Liver (tissue), 9 donors: Measurements from ENCODE around the gene SMOC2. TPM values are rescaled to one million over a fixed set of nuclear protein-coding genes. Genes with fewer than 3 reads are reported as not detected.
"Not testable (repeated sequence)": the region's sequence is repeated elsewhere in the genome, so short reads cannot be mapped to it uniquely, and the experiment has no call there.

ENCODE experiments used
- DNase-seq: peaks from one replicate; pipeline ENCODE4 v3.0.0-alpha.2; 2017; ENCODE audit warnings: low spot score
- H3K27ac ChIP-seq, 2 donors: one replicate each; pipeline ENCODE4 v1.7.0; 2013; ENCODE audit warnings: inconsistent platforms in 2 of 2, low read length in 2 of 2, control low read depth in 1 of 2, low read depth in 1 of 2, mild to moderate bottlenecking in 1 of 2
- H3K27me3 ChIP-seq, 4 donors: one replicate each; pipeline versions ENCODE4 v1.6.1 to v1.7.0; 2013; ENCODE audit warnings: low read length in 3 of 4, inconsistent platforms in 1 of 4, mild to moderate bottlenecking in 1 of 4, moderate library complexity in 1 of 4; ENCODE audit not compliant: control insufficient read depth in 4 of 4, insufficient read depth in 4 of 4
- H3K36me3 ChIP-seq, 4 donors: one replicate each; pipeline versions ENCODE4 v1.6.1 to v1.7.0; 2013; ENCODE audit warnings: low read length in 3 of 4, mild to moderate bottlenecking in 3 of 4, low read depth in 1 of 4, moderate library complexity in 1 of 4; ENCODE audit not compliant: control insufficient read depth in 4 of 4, insufficient read depth in 3 of 4
- H3K4me1 ChIP-seq, 4 donors: one replicate each; pipeline versions ENCODE4 v1.6.1 to v1.7.0; 2013; ENCODE audit warnings: low read length in 3 of 4, mild to moderate bottlenecking in 3 of 4, moderate library complexity in 1 of 4; ENCODE audit not compliant: control insufficient read depth in 4 of 4, insufficient read depth in 4 of 4
- H3K4me3 ChIP-seq, 3 donors: one replicate each; pipeline versions ENCODE4 v1.6.1 to v1.7.0; 2013; ENCODE audit warnings: low read length in 3 of 3, control low read depth in 1 of 3, low read depth in 1 of 3, mild to moderate bottlenecking in 1 of 3
- H3K9ac ChIP-seq, 2 donors: one replicate each; pipeline ENCODE4 v1.7.0; 2013; ENCODE audit warnings: low read length in 2 of 2, mild to moderate bottlenecking in 2 of 2, moderate library complexity in 2 of 2, control low read depth in 1 of 2, low read depth in 1 of 2
- H3K9me3 ChIP-seq, 4 donors: one replicate each; pipeline versions ENCODE4 v1.6.1 to v1.7.0; 2013; ENCODE audit warnings: low read length in 3 of 4; ENCODE audit not compliant: control insufficient read depth in 4 of 4
- EGR1 ChIP-seq, 2 donors: IDR thresholded peaks; 2 replicates each; pipeline ENCODE4 v1.6.1; 2016 to 2018; ENCODE audit warnings: antibody characterized with exemption in 2 of 2, low read depth in 2 of 2
- FOXA1 ChIP-seq: IDR thresholded peaks from 2 replicates; pipeline ENCODE4 v1.6.1; 2016; ENCODE audit warnings: antibody characterized with exemption
- GABPA ChIP-seq, 2 donors: IDR thresholded peaks in 1 of 2; conservative IDR thresholded peaks in 1 of 2; 2 replicates each; pipeline ENCODE4 v1.6.1; 2016; ENCODE audit warnings: antibody characterized with exemption in 2 of 2, mild to moderate bottlenecking in 1 of 2, moderate library complexity in 1 of 2
- HNF4A ChIP-seq, 2 donors: conservative IDR thresholded peaks; 2 replicates each; pipeline ENCODE4 v1.6.1; 2016; ENCODE audit warnings: antibody characterized with exemption in 2 of 2, mild to moderate bottlenecking in 2 of 2
- JUND ChIP-seq, 2 donors: IDR thresholded peaks; 2 replicates each; pipeline ENCODE4 v1.6.1; 2016; ENCODE audit warnings: antibody characterized with exemption in 2 of 2
- NR2F2 ChIP-seq: IDR thresholded peaks from 2 replicates; pipeline ENCODE4 v1.6.1; 2016; ENCODE audit warnings: antibody characterized with exemption
- RAD21 ChIP-seq, 2 donors: IDR thresholded peaks; 2 replicates each; pipeline ENCODE4 v1.6.1; 2016; ENCODE audit warnings: antibody characterized with exemption in 2 of 2, mild to moderate bottlenecking in 2 of 2
- SP1 ChIP-seq: IDR thresholded peaks from 2 replicates; pipeline ENCODE4 v1.6.1; 2018; ENCODE audit warnings: antibody characterized with exemption, mild to moderate bottlenecking
- YY1 ChIP-seq: IDR thresholded peaks from 2 replicates; pipeline ENCODE4 v1.6.1; 2016; ENCODE audit warnings: antibody characterized with exemption, mild to moderate bottlenecking
- WGBS: extraction: QIAGEN DNeasy Blood & Tissue Kit; methylation state at CpG from one replicate; pipeline ENCODE4 v1.1.7; 2013; 5-methylcytosine and 5-hydroxymethylcytosine counted together
- polyA plus RNA-seq, 2 donors: library from polyadenylated mRNA; stranded (reverse) in 1 of 2; unstranded in 1 of 2; fragments of 200-250 nt in 1 of 2; fragments of >200 nt in 1 of 2; fragmentation: Nextera tagmentation in 1 of 2; extraction: Ambion mirVana in 1 of 2; gene quantifications; one replicate each; pipeline versions ENCODE4 v1.2.1 to v1.2.3, GENCODE V29; 2013 to 2015
- total RNA-seq, 2 donors: library from RNA; depleted of rRNA; stranded (reverse); fragments of >200 nt; gene quantifications; one replicate each; pipeline ENCODE4 v1.2.3, GENCODE V29; 2014
- TF ChIP-seq, protein P1 (sequence below): IDR thresholded peaks from 2 replicates; pipeline ENCODE4 v1.6.1; 2016; ENCODE audit warnings: antibody characterized with exemption
- TF ChIP-seq, protein P2 (sequence below): IDR thresholded peaks from 2 replicates; pipeline ENCODE4 v1.6.1; 2016; ENCODE audit warnings: antibody characterized with exemption, mild to moderate bottlenecking
- TF ChIP-seq, protein P3 (sequence below): IDR thresholded peaks from 2 replicates; pipeline ENCODE4 v1.6.1; 2016; ENCODE audit warnings: antibody characterized with exemption
- TF ChIP-seq, protein P4 (sequence below): fragments of 150-350 bp; IDR thresholded peaks from 2 replicates; pipeline ENCODE4 v1.5.1; 2017; ENCODE audit warnings: improper control_type of control experiment, low read depth, low read length; ENCODE audit not compliant: missing input control
- donor health status: healthy.
- donor health status: healthy.
- donor health status: healthy.
- donor health status: healthy.
- donor health status: healthy.

SMOC2 gene
- total and polyA plus RNA-seq, 4 donors = 0.23 to 1.9 (median 1.1) TPM

DNA sequence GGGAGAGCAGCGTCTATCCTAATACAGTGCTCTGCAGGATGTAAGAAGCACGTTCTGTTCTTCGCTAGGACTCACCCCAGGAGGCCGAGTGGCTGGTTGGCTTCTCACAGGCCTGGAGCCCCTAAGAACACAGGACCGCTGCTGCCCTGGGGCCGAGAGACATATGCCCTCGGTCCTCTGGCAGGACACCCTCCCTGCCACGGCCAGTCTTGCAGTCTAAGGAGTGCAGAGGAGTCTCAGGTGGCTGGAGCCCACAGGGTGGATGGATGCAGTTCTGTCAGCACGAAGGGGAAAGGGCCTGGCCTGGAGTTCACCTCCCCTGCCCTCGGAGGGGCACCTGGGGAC is 96.5 kb downstream of the SMOC2 start:
- Histone ChIP-seq H3K4me3 (no peak overlapping the region), H3K27ac (no peak overlapping the region), H3K9me3 (no peaks in the 10 kb centered on the region), H3K4me1 (no peaks in the 10 kb centered on the region), H3K36me3 (no peaks in the 10 kb centered on the region), H3K9ac (no peak overlapping the region), H3K27me3 (no peaks in the 10 kb centered on the region)
- no peak for DNase-seq
- TF ChIP-seq, protein P1, sequence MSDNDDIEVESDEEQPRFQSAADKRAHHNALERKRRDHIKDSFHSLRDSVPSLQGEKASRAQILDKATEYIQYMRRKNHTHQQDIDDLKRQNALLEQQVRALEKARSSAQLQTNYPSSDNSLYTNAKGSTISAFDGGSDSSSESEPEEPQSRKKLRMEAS = no peak
- TF ChIP-seq, protein P2, sequence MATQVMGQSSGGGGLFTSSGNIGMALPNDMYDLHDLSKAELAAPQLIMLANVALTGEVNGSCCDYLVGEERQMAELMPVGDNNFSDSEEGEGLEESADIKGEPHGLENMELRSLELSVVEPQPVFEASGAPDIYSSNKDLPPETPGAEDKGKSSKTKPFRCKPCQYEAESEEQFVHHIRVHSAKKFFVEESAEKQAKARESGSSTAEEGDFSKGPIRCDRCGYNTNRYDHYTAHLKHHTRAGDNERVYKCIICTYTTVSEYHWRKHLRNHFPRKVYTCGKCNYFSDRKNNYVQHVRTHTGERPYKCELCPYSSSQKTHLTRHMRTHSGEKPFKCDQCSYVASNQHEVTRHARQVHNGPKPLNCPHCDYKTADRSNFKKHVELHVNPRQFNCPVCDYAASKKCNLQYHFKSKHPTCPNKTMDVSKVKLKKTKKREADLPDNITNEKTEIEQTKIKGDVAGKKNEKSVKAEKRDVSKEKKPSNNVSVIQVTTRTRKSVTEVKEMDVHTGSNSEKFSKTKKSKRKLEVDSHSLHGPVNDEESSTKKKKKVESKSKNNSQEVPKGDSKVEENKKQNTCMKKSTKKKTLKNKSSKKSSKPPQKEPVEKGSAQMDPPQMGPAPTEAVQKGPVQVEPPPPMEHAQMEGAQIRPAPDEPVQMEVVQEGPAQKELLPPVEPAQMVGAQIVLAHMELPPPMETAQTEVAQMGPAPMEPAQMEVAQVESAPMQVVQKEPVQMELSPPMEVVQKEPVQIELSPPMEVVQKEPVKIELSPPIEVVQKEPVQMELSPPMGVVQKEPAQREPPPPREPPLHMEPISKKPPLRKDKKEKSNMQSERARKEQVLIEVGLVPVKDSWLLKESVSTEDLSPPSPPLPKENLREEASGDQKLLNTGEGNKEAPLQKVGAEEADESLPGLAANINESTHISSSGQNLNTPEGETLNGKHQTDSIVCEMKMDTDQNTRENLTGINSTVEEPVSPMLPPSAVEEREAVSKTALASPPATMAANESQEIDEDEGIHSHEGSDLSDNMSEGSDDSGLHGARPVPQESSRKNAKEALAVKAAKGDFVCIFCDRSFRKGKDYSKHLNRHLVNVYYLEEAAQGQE = no peak
- no peak for TF ChIP-seq GABPA (IDR thresholded peaks at IDR 0.05 in 1 of 2, conservative IDR thresholded peaks at IDR 0.05 in 1 of 2)
- TF ChIP-seq HNF4A (conservative IDR thresholded peaks at IDR 0.05) = no peak
- TF ChIP-seq, protein P3, sequence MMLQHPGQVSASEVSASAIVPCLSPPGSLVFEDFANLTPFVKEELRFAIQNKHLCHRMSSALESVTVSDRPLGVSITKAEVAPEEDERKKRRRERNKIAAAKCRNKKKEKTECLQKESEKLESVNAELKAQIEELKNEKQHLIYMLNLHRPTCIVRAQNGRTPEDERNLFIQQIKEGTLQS = no peak
- no peak for TF ChIP-seq NR2F2
- no peak for TF ChIP-seq JUND (IDR thresholded peaks at IDR 0.05)
- no peak for TF ChIP-seq FOXA1
- TF ChIP-seq, protein P4, sequence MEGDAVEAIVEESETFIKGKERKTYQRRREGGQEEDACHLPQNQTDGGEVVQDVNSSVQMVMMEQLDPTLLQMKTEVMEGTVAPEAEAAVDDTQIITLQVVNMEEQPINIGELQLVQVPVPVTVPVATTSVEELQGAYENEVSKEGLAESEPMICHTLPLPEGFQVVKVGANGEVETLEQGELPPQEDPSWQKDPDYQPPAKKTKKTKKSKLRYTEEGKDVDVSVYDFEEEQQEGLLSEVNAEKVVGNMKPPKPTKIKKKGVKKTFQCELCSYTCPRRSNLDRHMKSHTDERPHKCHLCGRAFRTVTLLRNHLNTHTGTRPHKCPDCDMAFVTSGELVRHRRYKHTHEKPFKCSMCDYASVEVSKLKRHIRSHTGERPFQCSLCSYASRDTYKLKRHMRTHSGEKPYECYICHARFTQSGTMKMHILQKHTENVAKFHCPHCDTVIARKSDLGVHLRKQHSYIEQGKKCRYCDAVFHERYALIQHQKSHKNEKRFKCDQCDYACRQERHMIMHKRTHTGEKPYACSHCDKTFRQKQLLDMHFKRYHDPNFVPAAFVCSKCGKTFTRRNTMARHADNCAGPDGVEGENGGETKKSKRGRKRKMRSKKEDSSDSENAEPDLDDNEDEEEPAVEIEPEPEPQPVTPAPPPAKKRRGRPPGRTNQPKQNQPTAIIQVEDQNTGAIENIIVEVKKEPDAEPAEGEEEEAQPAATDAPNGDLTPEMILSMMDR = no peak
- no peak for TF ChIP-seq YY1
- TF ChIP-seq EGR1 (IDR thresholded peaks at IDR 0.05; ENCODE audit: low read depth in 2 of 2) = no peak
- no peak for TF ChIP-seq RAD21 (IDR thresholded peaks at IDR 0.05)
- no peak for TF ChIP-seq SP1
- 86% methylated on average over 10 of the region's 10 CpGs for WGBS

DNA sequence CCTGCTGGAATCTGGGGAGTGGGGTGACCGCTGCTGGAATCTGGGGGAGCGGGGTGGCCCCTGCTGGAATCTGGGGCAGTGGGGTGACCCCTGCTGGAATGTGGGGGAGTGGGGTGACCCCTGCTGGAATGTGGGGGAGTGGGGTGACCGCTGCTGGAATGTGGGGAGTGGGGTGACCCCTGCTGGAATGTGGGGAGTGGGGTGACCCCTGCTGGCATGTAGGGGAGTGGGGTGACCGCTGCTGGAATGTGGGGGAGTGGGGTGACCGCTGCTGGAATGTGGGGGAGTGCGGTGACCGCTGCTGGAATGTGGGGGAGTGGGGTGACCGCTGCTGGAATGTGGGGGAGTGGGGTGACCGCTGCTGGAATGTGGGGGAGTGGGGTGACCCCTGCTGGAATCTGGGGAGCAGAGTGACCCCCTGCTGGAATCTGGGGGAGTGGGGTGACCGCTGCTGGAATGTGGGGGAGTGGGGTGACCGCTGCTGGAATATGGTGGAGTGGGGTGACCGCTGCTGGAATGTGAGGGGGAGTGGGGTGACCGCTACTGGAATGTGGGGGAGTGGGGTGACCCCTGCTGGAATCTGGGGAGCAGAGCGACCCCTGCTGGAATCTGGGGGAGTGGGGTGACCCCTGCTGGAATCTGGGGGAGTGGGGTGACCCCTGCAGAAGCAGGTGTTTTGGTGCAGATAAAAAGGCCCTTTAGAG is 97.4 kb downstream of the SMOC2 start:
- H3K27me3 ChIP-seq, H3K9ac ChIP-seq, H3K36me3 ChIP-seq, H3K4me3 ChIP-seq, H3K27ac ChIP-seq, DNase-seq, H3K9me3 ChIP-seq, H3K4me1 ChIP-seq: not testable (repeated sequence)
- 87% methylated on average over 14 of the region's 14 CpGs for WGBS
